Stimulated activated naive CD8-positive, alpha-beta T cell treated with anti-CD3 and anti-CD28 coated beads, Interleukin-15, amount 100 ng/mL, for 72 hours (primary cell): Measurements from ENCODE around the gene UNC5B.
A peak's percentile ranks its signal among the peaks of the same experiment; 100 is the strongest.
"Not testable (repeated sequence)": the region's sequence is repeated elsewhere in the genome, so short reads cannot be mapped to it uniquely, and the experiment has no call there.

ENCODE experiments used
- ATAC-seq: fragments of 150-1000 bp; cut with Tn5 transposase; 2 replicates; pipeline ENCODE4 v1.10.0; 2021; ENCODE audit warnings: mild to moderate bottlenecking, moderate library complexity
- DNase-seq, 2 donors: peaks; one replicate each; pipeline ENCODE4 v3.0.0; 2021 to 2022
- H3K27ac Mint-ChIP-seq, 2 donors: one replicate each; pipeline ENCODE4 v1.8.0; 2022; ENCODE audit warnings: mild to moderate bottlenecking in 2 of 2, mixed read lengths in 2 of 2, moderate library complexity in 2 of 2
- H3K27me3 Mint-ChIP-seq: one replicate; pipeline ENCODE4 v1.8.0; 2022; ENCODE audit warnings: mixed read lengths
- H3K4me1 Mint-ChIP-seq: one replicate; pipeline ENCODE4 v1.8.0; 2022; ENCODE audit warnings: mild to moderate bottlenecking, mixed read lengths
- H3K4me3 Mint-ChIP-seq, 2 donors: one replicate each; pipeline ENCODE4 v1.8.0; 2022; ENCODE audit warnings: mild to moderate bottlenecking in 2 of 2, mixed read lengths in 2 of 2, moderate library complexity in 1 of 2
- H3K9me3 Mint-ChIP-seq, 2 donors: one replicate each; pipeline ENCODE4 v1.8.0; 2022; ENCODE audit warnings: mixed read lengths in 2 of 2

The UNC5B gene

DNA sequence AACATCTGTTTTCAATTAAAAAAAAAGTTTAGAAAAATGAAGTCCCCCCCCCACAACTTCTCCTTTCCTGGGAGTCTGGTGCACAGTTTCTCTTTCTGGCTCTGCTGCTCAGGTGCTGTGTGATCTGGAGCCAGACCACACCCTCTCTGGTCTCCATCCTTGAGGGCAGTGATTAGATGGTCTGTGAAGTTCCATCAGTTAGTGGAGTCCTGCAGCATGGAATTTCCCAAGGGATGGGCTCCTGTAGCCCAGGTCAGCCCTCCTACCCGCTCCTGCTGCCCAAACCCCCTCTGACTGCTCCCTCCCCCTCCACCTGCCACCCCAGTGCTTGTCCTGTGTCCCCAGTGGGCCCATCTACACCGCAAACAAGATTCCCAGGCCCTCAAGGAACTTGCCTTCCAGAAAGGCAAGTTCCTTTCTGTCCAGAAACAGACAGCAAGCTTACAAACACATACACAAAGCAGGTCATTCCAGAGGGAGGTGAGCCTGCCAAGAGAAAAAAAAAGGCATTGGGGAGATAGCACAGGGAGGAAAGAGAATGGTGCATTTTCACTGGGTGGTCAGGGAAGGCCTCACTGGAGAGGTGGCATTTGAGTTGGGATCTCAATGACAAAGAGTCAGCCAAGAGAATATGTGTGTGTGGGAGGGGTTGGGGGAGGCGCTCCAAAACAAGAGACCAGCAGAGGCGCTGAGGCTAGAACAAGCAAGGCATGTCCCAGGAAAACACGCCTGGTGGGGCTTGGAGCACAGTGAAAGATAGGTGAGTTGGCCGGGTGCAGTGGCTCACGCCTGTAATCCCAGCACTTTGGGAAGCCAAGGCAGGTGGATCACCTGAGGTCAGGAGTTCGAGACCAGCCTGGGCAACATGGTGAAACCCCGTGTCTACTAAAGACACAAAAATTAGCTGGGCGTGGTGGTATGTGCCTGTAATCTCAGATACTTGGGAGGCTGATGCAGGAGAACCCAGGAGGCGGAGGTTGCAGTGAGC is 57.2 kb downstream of the UNC5B start:
- no peak for ATAC-seq
- Mint-ChIP-seq H3K4me3 (no peak overlapping the region), H3K9me3 (no peaks in the 10 kb centered on the region), H3K27ac (peak overlapping the region; percentile 43 to 86), H3K27me3 (peaks cover 7% of the 10 kb centered on the region), H3K4me1 (no peaks in the 10 kb centered on the region)
- no peak for DNase-seq

DNA sequence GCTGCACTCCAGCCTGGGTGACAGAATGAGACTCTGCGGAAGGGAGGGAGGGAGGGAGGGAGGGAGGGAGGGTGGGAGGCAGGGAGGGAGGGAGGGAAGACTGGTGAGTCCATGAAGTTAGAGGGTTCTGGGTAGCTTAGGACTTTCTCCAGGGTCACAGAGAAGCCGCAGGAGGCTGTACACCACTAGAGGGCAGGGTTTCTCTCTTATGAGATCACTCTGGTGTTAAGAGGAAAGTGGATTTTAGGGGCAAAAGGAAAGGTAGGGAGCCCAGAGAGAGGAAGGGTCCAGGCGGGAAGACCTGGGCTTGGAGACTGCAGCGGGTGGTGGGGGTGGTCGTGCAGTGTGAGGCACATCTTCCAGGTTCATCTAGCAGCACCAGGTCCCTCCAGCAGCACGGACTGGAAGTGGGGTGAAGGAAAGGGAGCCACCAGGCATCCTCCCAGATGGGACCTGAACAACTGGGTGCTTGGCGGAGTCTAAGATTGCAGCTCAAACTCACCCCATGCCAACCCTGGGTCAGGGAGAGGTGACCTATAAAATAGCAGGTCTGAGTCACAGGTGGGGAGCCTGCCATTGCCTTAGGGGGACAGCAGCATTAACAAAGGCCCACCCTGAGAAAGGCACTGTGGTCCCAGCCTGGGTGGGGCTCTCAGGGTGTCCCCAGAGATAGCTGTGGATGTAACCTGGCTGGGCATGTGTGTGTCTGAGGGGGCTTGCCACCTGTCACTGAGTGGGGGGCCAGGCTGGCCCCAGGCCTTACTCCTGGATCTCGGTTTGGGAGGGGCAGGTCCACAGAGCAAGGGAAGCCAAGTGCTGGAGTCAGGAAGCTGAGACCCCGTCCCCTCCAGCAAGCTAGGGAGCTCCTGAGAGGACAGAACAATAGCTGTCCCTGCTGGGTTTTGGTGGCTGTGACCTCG is 58.2 kb downstream of the UNC5B start:
- DNase-seq (peak; percentile 21 to 26), ATAC-seq (peak; percentile 80)
- no peaks in the 10 kb centered on the region for H3K4me1 Mint-ChIP-seq
- H3K4me3 Mint-ChIP-seq: no peak overlapping the region
- H3K27ac Mint-ChIP-seq: no peak overlapping the region
- peaks cover 7% of the 10 kb centered on the region for H3K27me3 Mint-ChIP-seq
- no peaks in the 10 kb centered on the region for H3K9me3 Mint-ChIP-seq

DNA sequence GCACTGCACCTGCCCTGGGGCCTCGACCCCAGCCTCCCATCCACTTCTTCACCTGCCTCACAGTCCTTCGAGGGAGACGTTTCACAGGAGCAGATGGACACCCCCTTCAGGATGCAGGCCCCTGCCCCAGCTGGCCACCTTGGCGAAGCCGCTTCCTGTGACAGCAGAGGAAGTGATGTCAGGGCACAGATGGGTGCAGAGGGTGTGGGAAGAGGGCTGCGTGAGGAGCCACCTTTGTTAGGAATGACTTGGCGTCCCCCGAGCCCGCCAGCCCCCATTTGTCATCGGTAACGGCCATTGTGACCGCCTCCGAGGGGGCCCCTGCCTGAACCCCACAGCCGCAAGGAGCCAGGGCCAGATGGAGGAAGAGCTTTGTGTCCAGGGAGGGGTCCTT is 59.3 kb downstream of the UNC5B start:
- H3K4me1 Mint-ChIP-seq: no peaks in the 10 kb centered on the region
- DNase-seq: no peak
- no peak for ATAC-seq

DNA sequence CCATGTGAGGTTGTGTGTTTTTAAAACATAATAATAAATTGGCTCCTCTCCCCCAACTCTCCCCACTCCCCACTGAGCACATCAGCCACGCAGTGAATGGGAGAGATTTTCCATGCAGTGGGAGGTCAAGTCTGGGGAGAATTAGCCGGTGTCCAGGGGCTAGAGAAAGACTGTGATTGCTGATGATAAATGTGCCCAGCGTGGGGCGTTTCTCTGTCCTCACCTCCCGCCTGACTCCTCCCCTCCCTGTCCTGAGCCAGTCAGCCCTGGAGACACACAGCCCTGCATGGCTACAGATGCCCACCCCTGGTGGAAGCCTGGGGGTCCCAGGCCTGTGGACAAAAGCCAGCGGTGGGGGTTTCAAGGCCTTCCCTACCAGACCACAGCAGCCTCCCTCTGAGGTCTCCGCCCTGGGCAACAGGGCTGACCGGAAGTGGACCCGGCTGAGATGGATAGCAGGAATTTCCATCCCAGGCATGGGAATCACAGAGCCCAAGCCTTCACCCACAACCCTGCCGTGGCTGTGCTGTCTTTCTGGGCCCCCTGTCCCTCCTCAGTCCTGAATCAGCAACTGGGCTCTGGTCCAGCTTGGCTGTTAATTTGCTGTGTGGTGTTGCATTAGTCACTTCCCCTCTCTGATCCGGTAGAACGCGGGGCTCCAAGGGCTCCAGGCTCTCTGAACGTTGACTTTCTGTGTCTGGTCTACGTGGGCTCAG is 59.8 kb downstream of the UNC5B start:
- no peak for ATAC-seq
- no peaks in the 10 kb centered on the region for H3K9me3 Mint-ChIP-seq
- DNase-seq: no peak
- H3K4me3 Mint-ChIP-seq: no peak overlapping the region
- H3K27ac Mint-ChIP-seq: no peak overlapping the region
- H3K4me1 Mint-ChIP-seq: no peaks in the 10 kb centered on the region
- H3K27me3 Mint-ChIP-seq: peaks cover 7% of the 10 kb centered on the region

More for the DNA sequence above, 59.3 kb downstream of the UNC5B start:
- Mint-ChIP-seq H3K27me3 (peaks cover 7% of the 10 kb centered on the region), H3K27ac (peak overlapping the region in 1 of 2 donors; percentile 12), H3K9me3 (no peaks in the 10 kb centered on the region), H3K4me3 (no peak overlapping the region)

DNA sequence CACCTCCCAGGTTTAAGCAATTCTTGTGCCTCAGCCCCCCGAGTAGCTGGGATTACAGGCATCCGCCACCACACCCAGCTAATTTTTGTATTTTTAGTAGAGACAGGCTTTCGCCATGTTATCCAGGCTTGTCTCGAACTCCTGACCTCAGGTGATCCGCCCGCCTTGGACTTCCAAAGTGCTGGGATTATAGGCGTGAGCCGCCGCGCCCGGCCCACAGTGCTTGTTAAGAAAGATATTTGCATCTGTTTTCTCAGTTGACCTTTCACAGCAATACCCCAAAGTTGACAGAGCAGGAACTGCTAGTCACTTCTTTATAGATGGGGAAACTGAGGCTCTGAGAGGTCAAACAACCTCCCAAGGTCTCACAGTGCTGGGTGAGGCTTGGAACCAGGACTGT is 60.6 kb downstream of the UNC5B start:
- not testable (repeated sequence) for H3K4me3 Mint-ChIP-seq, H3K9me3 Mint-ChIP-seq, H3K4me1 Mint-ChIP-seq, H3K27me3 Mint-ChIP-seq, ATAC-seq, DNase-seq, H3K27ac Mint-ChIP-seq

DNA sequence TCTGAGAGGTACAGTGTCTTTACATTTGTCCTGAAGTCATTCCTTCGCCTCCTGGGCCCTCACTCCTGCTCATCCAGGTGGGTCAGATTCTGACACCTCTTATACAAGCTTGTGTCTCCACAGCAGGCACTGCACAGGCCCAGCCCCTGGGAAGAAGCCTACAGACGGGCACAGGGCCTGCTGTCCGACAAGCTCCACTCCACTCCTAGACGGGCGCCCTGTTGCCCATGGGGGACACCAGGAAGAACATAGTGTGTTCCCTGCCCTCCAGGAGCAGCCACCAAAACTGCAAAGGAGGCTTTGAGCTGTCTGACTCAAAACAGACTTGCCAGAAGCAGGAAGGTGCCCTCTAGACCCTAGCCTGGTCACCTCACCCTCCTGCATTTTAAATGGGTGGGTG is 61.1 kb downstream of the UNC5B start:
- no peak for DNase-seq
- Mint-ChIP-seq H3K27ac (peak overlapping the region in 1 of 2 donors; percentile 12), H3K4me3 (no peak overlapping the region), H3K4me1 (no peaks in the 10 kb centered on the region), H3K9me3 (no peaks in the 10 kb centered on the region), H3K27me3 (peaks cover 7% of the 10 kb centered on the region)
- no peak for ATAC-seq

DNA sequence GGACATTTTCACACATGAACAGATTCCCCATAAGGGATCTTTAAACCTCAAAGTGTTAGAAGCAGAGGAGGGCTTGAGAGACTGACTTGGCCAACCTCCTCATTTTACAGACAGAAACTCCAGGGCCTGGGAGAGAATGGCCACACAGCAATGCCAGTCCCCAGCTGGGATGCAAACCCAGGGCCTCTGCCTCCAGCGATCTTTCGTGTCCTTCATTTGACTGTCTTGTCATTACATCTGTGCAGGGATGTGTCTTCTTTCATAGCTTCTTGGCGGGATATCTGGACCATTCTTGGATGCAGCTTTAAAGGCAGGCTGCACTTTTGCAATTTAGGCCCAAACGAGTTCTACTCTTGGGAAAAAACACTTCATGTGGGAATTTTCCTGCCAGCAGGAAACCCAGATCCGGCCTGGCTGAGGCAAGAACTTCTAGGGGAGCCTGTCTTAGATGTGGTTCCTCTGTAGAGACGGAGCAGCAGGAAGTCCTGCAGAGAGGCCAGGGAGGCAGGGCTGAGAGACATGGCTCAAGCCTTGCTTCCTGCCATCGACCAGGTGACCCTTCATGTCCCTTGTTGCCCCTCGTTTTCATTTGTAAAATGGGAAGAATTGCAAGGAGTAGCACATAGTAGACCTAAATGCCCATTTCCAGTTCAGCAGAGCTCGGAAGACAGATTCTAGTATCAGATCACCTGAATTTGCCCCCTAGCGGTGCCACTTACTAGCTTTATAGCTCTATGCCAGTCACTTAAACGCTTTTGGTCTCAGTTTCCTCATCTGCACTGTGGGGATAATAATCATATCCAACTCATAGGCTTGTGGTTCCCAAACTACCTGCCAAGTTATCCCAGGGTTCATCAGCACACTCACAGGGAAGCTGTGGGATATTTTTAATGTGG is 62.8 kb downstream of the UNC5B start:
- Mint-ChIP-seq H3K4me1 (no peaks in the 10 kb centered on the region), H3K9me3 (no peaks in the 10 kb centered on the region)

DNA sequence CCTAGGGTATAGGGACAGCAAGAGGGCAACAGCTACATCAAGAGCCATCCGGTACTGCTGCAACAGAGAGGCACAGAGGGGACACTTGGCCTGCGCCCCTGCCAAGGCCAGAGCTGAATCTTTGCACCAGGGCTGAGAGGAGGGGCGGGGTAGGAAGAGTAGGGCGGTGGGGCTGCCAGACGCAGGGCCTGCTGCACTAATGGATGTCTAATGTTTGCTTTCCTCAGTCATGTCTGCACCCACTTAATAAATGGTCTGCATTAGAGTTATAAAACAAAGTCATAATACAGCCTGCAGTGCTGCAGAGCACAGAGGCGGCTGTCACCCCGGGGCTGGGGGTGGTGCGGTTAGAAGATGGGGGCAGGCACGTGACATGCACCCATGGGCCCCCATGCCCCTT is 64.5 kb downstream of the UNC5B start:
- no peak overlapping the region for H3K27ac Mint-ChIP-seq
- H3K9me3 Mint-ChIP-seq: no peaks in the 10 kb centered on the region
- no peak overlapping the region for H3K4me3 Mint-ChIP-seq
- H3K4me1 Mint-ChIP-seq: no peaks in the 10 kb centered on the region
- H3K27me3 Mint-ChIP-seq: no peaks in the 10 kb centered on the region
- DNase-seq (no peak), ATAC-seq (no peak)

More for the DNA sequence above, 62.8 kb downstream of the UNC5B start:
- Mint-ChIP-seq H3K27ac (peak overlapping the region; percentile 59 to 65), H3K27me3 (no peaks in the 10 kb centered on the region), H3K4me3 (no peak overlapping the region)
- ATAC-seq: no peak
- DNase-seq: no peak

DNA sequence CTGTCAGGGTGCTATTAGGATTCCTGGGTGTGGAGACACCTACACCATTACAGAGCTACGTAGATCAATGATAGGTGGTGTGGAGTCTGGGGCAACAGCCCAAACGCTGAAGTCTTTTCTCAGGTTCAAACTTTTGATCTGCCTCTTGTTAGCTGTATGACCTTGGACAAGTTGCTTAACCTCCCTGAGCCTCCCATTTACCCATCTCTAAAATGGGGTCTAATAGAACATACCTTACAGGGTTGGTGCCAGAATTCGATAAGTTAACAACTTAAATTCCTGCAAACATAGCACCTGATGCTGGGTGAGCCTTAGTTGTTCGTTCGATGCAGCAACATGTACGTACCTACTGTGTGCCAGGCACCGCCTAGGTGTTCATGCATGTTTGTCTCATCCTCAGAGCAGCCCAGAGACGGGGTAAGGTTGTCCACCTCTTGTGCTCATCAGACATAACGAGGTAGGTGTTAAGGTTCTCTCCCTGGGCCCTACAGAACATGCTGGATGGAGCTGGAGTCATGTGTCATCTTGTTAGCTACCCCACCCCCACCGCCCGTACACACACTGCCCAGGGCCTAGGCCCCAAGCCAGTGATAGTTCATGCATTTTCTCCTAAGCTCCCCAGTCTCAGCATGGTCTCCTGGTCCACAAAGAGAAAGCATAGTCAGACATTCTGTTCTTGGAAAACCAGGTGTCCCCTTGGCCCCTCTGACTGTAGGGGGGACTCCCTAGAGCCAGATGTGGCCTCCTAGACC is 65.7 kb downstream of the UNC5B start:
- ATAC-seq (no peak), DNase-seq (no peak)
- Mint-ChIP-seq H3K4me1 (no peaks in the 10 kb centered on the region), H3K9me3 (no peaks in the 10 kb centered on the region), H3K27ac (peak overlapping the region in 1 of 2 donors; percentile 39), H3K27me3 (no peaks in the 10 kb centered on the region), H3K4me3 (no peak overlapping the region)

DNA sequence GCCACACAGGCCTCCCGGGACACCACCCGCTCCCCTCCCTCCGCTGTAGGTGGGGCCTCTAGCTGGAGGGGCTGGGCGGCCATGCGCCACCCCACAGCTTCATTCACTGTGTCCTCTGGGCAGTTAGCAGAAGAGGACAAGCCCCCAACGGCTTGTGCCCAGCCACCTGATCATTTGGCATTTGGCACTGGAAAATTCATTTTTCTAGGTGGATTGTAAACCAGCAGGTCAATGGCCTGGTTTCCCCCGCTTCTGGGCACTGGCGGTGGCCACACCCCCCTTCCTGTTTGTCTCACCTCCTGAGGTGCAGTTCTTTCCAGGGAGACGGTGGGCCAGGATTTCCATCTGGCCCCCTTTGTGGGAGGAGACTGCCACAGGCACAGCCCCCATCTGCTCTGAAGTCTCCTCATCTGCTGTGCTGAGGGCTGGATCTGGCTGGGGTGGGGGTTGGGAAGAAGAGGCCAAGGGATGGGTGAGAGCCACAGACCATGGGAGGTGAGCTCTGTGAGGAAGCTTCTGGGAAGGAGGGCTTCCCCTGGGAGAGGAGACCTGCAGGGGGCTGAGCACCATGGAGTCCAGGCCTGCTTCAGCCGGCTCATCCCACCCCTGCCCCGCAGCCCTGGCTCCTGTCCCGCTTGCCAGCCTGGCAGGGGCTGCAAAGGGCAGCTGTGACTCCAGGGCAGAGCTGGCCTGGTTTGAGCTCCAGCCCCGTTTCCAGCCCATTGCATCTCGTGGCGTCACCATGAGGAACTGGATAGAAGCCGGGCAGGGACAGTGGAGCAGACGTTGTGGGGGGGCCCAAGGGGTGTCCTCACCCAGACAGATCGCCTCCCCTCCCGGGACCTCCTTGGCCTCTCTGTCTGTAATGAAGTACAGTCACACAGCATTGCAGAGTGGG is 66.6 kb downstream of the UNC5B start:
- Mint-ChIP-seq H3K4me3 (no peak overlapping the region), H3K4me1 (no peaks in the 10 kb centered on the region), H3K9me3 (no peaks in the 10 kb centered on the region), H3K27ac (no peak overlapping the region), H3K27me3 (no peaks in the 10 kb centered on the region)
- ATAC-seq: no peak
- no peak for DNase-seq

DNA sequence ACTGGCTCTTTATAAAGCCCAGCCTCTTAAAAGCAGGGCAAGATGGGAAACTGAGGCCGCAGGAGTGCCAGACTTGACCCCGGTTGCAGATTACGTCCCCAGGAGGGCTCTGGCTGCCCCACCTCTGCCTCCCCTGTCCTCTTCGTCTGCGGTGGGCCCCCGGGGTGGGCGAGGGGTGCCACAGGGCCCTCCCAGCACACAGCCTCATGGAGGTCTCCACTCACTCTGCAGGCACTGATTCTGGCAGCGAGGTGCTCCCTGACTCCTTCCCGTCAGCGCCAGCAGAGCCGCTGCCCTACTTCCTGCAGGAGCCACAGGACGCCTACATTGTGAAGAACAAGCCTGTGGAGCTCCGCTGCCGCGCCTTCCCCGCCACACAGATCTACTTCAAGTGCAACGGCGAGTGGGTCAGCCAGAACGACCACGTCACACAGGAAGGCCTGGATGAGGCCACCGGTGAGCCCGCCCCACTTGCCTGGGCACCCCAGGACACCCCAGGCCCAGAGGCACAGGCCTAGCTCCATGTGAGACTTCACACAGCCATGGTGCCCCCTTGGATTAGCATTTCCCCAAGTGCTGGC is 67.3 kb downstream of the UNC5B start:
- DNase-seq (no peak), ATAC-seq (no peak)
- Mint-ChIP-seq H3K9me3 (no peaks in the 10 kb centered on the region), H3K4me1 (no peaks in the 10 kb centered on the region), H3K27me3 (no peaks in the 10 kb centered on the region), H3K27ac (no peak overlapping the region), H3K4me3 (no peak overlapping the region)

DNA sequence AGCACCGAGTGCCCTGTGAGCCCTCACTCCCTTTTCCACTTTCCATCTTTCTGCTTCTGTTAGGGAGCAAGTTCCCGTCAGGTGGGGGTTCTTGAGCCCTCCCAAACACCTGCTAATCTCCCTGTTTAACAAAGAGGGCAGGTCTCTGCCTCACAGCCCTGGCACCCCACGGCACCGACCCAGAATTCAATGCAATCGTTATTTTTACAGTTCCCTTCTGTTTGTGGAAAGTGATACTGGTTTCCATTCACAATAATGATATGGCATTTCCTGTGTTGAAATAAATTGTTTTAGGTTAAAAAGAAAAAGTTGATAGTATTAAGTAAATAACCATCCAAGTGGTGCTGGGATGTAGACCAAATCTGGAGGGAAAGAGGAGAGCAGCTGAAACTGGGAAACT is 67.8 kb downstream of the UNC5B start:
- Mint-ChIP-seq H3K4me1 (no peaks in the 10 kb centered on the region), H3K27ac (peak overlapping the region; percentile 19 to 34), H3K27me3 (no peaks in the 10 kb centered on the region), H3K9me3 (no peaks in the 10 kb centered on the region), H3K4me3 (no peak overlapping the region)
- no peak for ATAC-seq
- DNase-seq: no peak

DNA sequence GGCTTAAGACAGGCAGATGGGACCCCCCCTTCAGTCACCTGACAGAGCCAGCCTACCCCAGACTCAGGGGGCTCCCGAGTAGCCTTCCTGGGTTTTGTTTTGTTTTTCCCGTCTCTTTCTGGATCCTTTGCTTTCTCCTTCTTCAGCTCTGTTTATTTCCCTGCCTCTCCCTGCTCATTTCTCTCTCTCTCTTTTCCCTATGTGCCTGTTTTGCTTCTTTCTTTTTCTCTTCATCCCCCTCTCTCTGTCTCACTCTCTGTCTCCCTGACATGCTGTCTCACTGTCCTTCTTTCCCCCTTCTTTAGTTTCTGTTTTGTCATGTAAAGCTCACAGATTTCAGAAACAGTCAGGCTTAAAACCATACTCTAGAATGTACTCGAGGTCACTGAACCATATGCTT is 68.5 kb downstream of the UNC5B start:
- DNase-seq: no peak
- Mint-ChIP-seq H3K4me1 (no peaks in the 10 kb centered on the region), H3K4me3 (no peak overlapping the region), H3K9me3 (no peaks in the 10 kb centered on the region), H3K27ac (peak overlapping the region in 1 of 2 donors; percentile 6), H3K27me3 (no peaks in the 10 kb centered on the region)
- ATAC-seq: no peak
